HG02642 (cell line): ENCODE data around the gene DNTT.

Experiments used
- ATAC-seq: cut with Tn5 transposase; IDR thresholded peaks from one replicate; pipeline ENCODE4 v1.9.1; 2021; ENCODE audit warnings: mild to moderate bottlenecking; ENCODE audit not compliant: unreplicated experiment, poor library complexity

Gene DNTT

DNA sequence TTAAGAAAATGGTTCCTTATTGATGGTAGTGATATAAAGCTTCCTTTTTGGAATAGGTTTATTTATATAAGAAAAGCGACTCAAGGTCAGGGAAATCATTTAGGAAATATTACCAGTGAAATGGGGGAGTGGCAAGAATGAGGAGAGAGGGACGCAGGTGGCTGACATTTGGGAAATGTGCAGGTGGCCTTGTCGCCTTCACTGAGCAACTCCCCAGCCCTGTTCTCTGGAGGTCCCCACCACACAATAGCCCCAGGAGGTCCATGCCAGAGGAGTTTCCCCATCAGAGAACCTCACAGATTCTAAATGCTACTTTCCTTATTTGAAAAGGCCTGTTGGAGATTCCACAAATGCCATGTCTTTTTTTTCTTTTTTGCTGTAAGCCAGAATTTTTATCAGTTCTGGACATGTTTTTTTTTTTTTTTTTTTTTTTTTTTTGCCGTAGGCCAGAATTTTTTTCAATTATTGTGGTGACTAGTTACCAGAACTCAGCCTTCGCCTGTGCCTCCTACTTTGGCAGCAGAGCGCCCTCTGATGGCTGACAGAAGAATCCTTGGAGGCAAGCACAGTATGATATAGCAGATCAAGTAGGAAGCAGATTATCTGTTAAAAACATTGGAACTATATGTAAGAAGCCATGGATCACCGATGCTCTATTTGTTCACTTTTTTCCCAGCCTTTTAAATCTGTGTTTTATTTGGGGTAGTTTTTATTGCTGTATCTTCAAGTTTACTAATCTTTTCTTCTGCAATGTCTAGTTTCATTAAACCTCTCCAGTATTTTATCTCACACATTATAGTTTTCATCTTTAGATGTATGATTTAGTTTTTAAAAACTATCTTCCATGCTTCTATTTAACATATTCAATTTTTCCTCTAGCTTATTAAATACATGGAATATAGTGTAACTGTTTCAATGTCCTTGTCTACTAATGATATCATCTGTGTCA, 36.0 kb downstream of the DNTT start:
- no peak for ATAC-seq

DNA sequence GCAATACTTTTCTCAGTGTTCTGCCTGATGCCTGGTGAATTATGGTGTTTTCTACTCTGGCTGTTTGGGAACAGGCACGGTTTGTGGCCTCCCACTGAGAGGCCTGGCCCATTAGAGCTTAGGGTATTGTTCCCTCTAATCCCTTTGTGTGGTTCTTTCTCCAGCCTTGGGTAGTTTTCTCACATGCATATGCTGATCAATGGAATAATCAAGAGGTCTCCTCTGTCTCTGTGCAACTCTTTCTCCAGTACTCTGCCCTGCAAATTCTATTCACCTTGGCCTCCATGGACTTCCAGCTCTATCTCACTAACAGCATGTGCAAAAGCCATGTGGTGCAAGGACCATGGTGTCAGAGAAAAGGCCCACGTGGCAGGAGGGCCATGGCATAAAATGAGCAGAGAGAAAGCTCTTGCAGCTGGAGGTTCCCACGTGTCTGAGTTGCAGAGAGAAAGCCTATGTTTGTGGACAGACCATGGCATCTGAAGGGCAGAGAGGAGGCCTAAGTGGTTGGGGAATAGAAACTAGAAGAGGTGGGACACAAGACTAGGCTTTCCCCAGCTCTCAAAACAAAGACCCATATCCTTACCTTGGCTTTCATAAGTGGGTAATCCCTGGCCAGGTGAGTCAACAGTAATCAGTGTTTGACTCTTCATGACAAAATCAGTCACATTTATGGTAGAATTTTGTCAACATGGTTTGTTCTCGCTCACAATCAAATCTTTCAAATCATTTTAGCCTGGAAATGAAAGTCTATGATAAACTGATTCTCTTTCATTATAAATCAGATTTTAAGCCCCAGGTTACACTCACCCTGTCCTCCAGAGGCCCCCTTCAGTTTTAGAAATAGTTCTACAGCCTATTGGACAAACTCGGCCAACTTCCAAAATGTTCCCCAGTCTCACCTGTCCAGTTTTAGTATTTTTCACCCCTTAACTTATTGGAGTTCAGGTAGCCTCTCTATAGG, 37.3 kb downstream of the DNTT start:
- no peak for ATAC-seq

DNA sequence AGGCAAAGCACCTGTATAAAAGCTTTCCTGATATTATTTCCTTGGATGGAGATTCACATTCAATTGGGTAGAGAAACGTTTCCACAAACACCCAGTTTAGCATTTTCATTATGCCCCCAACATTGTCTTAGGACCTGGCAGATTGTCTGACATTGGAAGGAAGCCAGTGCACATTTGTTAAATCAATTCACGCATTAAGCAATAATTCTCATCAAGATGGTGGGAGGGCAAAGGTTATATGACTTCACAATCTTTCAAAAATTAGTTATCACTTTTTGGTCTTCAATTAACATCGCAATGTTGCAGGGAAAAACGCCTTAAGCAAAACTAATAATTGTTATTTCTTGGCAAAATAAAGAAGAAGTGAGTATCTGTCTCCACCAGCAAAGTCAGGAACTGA, 38.2 kb downstream of the DNTT start:
- no peak for ATAC-seq

DNA sequence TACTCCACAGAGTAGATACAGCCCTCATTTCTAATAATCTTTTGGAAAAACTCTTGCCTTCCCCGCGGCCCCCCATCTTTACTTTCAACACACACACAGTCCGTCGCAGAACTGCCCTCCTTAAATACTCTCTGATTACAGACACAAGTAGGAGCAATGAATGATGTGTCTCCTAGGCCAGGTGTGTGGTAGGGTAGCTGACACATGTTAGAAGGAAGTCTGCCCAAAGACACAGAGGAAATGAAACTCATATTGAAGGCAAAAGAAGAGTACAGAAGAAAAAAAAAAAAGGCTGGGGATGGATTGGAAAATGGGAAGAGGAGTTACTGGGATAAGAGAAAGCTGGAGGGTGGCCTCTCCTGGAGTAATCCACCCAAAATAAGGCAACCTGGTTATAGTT, 39.9 kb downstream of the DNTT start:
- no peak for ATAC-seq

DNA sequence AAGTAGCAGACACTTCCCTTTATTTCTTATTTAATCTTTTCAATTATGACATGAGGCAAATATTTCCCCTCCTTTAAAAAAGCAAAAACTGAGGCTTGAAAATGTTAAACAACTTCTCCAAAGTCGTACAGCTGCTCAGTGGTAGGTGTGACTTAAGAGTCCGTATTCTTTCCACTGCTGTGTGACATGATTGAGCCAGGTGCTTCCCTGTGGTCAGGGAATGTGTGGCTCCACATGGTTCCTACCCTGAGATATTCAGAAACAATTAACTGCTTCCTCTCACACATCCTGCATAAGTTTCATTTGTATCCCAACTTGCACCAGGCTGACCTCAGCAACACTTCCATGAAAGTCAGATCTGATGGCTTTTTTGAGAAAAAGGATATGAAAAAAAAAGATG, 41.0 kb downstream of the DNTT start:
- no peak for ATAC-seq

DNA sequence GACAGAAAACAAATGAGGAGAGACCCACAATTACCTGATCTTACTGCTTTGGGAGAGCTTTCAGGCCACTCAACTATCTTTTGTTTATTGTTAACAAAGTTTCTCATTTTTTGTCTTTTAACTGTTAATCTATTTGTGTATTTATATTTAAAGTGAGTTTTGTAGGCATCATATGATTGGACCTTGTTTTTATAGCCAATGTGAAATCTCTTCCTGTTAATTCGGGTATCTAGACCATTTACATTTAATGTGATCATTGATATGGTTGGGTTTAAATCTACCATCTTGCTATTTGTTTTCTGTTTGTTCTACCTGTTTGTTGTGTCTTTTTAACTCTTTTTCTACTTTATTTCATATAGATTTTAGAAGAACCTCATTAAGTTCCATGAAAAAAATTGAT, 42.1 kb downstream of the DNTT start:
- no peak for ATAC-seq

DNA sequence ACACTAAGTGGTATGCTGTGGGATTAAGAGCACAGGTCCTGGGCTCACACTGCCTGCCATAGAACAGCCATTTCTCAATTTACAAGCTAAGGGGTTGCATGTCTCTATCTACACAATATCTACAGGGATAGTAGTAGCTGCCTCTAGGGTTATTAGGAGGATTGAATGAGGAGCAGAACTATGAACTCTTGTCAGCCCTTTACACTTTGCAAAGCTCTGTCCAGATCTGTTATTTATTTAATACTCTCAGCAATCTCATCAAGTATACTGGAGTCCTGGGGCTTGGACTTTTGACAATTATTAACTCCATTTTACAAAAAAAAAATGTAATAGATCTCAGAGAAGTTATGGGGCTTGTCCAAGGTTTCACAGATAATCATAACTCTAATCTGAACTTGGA, 47.8 kb downstream of the DNTT start:
- no peak for ATAC-seq

DNA sequence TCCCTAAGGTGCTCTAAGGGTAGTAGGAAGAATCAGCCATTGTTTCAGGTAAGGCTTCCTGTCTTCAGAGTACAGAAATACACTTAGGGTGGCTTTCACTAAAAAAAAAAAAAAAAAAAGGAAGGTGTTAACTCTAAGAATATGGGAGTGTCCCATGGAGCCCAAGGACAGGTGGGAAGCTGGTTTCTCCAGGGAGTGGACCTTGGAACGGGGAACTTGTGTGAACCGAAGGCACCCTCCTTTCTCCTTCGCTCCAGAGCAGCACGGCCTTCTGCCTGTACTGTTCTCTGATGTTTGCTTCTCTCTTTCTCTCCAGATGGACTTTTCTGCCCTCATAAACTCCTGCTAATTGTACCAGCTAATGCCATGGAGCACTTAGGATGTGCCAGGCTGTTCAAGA, 48.3 kb downstream of the DNTT start:
- no peak for ATAC-seq

DNA sequence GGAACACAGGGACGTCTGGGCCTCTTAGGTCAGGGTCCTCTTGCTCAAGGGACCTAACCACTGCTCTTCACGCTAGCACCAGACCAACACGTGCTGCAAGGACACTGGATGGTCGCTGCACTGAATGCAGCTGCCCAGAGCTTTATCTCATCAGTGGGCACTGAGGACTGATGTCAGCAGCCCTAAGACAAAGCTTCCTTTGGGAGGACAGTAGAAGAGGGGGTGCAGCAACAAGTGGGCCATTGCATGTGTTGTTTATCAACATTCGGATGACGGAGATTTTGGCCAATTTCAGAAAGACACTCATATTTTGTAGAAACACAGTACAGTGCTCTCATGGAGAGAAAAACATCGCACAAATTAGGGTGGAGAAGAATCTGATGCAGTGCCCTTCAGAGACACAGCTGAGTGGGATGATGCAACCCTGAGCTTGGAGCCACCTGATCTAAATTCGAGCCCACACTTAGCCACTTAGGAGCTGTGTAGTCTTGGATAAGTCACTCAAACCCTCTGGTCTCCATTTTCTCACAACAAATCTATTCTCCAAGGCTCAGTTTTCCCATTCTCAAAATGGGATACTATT, 52.9 kb downstream of the DNTT start:
- no peak for ATAC-seq

DNA sequence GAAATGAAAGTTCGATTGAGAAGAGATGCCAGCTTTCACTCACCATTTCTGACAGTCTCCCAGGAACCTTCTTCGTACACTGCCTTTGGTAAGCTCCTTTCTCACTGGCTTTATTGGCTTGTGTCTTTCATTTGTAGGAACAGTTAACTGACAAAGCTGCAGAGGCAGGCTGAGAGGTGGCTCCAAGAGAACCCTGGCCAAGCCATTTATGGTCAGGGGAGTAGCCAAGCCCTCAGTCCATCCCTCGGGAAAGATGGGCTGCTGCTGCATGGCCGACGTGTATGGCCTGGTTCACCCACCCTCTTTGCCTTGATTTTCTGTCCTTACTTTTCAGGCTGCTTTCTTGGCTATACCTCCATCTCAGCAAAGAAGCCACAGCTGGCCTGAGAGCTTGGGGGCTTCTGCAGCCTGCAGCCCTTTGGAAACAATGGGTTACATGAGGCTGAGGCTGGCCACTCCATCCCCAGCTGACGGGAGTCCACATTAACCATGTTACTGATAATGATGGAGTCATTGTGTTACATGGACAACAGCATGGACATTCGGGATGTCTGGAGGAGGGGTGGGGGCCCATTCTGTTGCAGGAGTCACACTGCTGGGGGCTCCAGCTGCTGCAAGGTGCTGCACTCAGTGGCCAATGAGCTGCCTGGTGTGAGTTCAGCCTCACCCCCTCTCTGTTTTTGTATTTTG, 54.8 kb downstream of the DNTT start, which contains the start of gene OPALIN:
Gene OPALIN (minus strand): TSS at position 152 of the 690 bp plus-strand sequence. CDS start 106 bp downstream, at position 46.
- ATAC-seq = no peak

DNA sequence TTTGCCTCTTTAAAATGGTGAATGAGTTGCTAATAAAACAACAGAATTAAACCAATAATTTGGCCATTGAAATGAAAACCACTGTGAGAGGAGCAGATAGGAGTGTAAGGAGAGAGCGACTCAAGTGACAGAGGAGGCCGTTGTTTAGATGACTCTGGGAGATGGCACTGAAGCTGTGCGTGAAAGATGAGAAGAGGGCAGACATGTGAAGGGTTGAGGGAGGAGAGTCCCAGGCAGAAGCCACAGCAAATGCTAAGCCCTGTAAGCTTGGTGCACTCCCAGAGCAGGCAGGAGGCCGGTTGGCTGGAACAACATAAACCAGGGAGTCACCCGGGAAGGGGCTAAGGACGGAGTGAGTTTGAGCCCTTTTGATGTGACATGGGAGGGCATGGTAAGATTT, 55.4 kb downstream of the DNTT start:
- no peak for ATAC-seq

DNA sequence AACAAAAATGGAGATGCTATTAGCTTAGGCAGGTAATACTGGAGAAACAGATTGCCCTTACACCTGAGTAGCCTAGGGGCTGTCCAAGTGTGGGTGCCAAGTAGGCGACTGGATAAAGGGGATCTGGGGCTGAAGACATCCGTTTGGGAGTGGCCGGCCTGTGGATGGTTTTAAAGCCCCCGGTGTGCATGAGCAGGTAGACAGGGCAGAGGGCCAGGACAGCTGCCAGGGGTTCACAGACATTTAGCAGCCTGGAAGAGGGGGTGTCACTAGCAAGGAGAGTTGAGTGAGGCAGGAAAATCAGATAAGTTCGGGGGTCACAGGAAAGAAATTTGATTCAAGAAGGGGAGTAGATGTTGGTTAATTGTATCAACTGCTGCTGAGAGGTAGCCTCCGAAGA, 56.1 kb downstream of the DNTT start:
- ATAC-seq = no peak

DNA sequence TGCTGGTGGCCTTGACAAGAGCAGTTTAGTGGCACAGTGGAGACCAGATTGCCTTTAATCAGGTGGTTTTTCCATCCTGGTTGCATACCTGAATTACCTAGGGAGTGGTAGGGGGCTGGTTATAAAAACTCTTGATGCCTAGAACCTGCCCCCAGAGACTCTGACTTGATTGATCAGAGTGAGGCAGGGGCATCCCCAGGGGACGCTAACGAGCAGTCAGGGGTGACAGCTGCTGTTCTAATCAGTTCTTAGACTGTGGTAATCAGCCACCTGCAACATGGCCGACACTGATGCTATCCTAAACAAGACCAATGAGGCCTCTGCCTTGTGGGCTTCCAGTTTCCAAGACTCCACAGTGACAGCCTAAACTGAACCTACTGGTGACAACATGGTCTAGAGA, 56.5 kb downstream of the DNTT start:
- no peak for ATAC-seq

DNA sequence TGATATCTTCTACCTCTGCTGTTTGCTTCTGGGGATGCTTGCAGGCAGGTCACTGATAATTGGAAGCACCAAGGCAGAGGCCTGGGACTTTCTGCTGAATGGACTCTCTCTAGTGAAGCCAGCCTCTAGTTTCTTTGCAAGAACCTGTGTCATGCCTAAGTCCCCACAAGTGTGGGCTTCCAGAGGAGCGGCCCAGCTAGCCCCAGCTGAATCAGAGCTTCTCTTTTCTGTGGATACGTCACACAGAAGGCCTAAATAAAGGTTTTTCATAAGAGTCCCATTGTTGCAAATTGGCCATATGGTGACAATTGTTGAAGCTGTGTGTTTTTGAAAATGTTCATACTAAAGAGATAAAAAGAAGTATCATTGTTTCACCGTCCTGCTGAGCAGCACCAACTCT, 61.3 kb downstream of the DNTT start:
- ATAC-seq = no peak

DNA sequence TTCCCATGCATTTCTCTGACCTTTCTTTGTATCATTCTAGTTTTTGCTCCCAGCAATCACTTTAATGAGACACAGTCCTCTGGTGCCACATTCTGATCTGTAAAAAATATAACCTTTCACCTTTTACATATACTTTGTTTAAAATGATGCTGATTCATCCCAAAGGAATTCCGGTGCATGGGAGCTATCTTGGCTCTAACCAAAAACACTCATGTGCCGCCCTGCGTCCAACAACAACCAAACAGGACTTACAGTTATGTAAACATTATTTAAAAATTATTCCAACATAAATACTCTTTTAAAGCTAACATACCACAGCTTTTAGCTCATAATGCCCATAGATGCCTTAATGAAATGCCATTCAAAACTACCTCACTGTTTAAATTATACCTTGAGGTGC, 62.3 kb downstream of the DNTT start:
- ATAC-seq = no peak

DNA sequence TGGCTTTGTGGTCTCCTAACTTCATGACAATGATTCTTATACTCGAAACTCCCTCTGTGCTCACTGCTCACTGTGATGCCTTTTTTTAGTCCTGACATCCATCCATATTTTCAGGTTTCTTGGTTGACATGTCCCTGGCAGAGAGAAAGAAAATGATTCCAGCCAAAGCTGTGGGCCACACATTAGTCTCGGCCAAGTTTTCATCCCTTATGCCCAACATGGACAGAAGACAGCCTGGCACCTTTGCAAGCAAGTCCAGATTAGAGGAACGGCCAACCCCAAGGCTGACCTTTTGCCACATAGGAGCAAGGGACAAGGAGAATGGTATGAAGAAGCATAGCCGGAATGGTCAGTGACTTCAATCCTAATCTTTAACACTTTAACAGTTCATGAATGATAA, 63.2 kb downstream of the DNTT start:
- ATAC-seq = no peak

DNA sequence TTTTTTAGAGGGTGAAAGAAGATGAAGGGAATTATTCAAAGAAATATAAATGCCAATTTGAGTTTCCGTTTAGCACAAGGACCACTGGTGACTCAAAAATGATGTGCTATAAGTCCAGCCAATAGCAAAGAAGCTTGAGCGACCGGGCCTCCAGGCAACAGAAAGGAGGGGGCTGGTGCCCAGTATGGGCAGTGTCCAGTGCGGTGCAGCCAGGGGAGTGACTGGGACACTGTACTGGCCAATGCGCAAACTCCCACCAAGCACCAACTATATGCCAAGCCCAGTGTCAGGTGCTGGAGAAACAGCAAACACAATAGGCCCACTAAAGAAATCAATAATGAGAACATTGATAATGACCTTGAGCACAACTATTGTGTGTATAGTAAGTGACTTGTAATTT, 64.7 kb downstream of the DNTT start:
- ATAC-seq = no peak

DNA sequence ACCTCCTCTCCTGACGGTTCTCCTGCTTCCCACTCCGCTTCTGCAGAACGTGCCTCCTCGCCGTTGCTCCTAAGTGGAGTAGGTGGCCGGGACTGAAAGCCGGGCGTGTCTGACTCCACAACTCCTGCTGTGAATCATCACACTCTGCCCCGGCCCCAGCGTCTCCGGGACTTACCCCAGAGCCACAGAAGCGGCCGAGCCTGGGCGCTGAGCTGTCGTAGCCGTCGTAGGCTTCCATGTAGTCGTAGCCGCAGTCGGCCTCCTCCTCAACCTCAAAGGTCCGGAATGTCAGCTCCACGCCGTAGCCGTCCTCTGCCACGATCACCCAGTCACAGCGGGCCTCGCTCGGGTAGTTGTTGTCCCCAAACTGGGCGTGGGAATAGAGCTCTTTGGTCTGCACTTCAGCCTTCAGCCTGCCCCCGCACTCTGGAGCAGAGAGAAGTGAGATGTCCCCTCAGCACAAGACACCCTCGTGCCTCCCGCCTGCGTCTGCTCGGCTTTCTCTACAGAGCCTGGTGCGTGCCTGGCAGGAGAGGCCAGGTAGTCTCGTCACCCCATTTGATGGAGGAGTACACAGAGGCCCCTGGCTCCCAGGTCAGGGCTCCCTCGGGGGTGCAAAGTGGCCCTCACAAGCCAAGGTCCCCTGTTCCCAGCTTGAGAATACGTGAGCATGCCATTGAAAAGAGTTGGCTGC, 65.8 kb downstream of the DNTT start:
- ATAC-seq = no peak

DNA sequence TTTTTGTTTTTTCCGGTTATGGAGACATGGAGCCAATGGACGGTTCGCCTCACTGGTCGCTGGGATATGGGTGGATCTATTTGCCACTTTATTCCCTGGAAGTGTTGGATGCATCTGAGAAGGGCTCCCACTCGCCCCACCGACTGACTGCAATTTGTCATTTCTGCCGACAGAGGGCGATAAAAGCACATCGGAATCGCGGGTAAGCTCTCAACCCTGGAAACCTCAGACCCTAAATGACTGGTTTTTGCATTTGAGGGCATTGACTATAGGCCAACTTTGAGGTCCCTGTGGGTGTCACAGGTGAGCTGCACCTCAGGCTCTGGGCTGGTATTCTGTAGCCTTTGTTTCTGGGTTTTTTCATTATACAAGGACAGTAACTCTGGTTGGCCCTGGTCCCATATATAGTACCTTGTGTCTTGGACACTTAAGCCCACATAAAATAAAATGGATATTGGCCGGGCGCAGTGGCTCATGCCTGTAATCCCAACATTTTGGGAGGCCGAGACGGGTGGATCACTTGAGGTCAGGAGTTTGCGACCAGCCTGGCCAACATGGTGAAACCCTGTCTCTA, 66.4 kb downstream of the DNTT start:
- no peak for ATAC-seq
